Activated naive CD8-positive, alpha-beta T cell (primary cell): ENCODE measurements around the gene PPL.

Experiments
- H3K27ac Mint-ChIP-seq: one replicate; pipeline ENCODE4 v1.8.0; 2021; ENCODE audit warnings: mixed read lengths
- H3K27me3 Mint-ChIP-seq: one replicate; pipeline ENCODE4 v1.8.0; 2021; ENCODE audit warnings: mixed read lengths
- H3K36me3 Mint-ChIP-seq: one replicate; pipeline ENCODE4 v1.8.0; 2021; ENCODE audit warnings: mixed read lengths
- H3K4me1 Mint-ChIP-seq: one replicate; pipeline ENCODE4 v1.8.0; 2021; ENCODE audit warnings: low read depth, mixed read lengths
- H3K4me3 Mint-ChIP-seq: one replicate; pipeline ENCODE4 v1.8.0; 2021; ENCODE audit warnings: mild to moderate bottlenecking, mixed read lengths
- H3K9me3 Mint-ChIP-seq: one replicate; pipeline ENCODE4 v1.8.0; 2021; ENCODE audit warnings: low read depth, mixed read lengths

Gene PPL

DNA sequence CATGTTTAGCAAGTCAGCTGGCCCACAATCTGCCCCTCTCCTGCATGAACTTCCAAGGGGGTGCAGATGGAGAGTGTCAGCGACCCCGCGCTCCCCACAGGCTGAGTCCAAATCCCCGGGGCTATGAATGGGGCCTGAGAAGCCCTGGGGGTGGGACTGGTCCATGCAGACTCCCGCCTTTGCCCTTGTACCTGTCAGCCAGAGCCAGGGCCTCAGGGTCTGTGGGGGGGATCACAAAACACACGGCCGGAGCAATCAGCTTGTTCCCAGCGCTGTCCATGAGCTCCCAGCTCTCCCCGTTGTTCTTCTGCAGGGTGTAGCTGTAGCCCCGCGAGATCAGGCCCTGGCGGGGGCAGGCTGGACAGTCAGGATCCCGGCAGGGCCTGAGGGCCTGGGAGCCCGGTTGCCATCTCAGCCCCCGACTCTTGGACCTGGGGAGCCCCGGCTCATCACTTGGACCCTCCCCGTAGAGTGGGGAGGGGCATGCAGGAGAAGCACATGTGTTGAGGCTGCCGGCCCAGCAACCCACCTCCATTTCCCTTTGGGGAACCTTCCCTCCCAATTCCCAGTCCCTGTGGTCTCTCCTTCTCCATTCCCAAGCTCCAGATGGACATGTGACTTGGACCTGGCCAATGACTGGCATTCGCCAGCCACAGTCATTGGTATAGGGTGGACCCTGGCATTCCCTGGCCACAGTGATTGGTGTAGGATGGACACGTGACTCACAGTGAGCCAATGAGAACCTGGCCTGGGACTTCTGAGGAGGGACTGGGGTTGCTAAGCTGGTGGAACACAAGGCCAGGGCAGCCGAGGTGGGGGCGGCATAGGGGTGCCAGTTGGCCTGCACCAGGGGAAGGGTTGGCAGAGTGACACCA is 42.4 kb downstream of the PPL start:
- Mint-ChIP-seq H3K4me1 (no peaks in the 10 kb centered on the region), H3K9me3 (no peaks in the 10 kb centered on the region), H3K4me3 (no peak overlapping the region), H3K27me3 (no peaks in the 10 kb centered on the region), H3K27ac (no peak overlapping the region), H3K36me3 (no peaks in the 10 kb centered on the region)

DNA sequence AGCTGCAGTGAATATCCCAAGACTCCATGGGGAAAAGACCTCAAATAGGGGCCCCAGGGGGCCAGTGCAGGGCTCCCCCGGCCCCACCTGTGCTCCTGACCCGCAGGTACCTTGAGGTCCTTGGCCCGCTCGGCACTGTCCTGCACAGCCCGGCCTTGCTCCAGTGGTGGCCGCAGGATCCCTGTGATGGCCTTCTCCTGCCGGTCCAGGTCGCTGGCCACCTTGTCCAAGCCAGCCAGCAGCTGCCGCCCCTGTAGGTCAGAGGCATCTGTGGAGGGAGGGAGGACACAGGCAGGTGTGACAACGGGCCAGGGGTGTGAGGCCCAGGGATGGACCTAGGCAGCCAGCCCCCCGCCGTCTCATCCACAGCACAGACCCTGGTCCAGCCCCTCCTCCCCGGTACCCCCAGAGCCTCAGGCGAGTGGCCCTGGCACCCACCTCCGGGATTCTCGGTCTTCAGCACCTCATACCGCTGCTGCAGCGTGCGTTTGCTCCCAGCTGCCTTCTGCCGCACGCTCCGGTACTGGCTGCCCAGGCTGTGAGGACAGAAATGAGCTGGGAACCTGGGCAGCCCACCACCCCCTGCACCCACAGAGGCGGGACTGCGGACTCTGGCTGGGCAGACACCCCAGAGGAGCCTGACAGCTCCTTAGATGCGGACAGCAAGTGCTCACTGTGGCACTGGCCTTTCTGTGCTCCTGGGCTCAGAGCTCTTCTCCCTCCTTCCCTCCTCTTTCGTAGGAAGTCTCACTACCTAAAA is 43.7 kb downstream of the PPL start:
- no peak overlapping the region for H3K27ac Mint-ChIP-seq
- no peaks in the 10 kb centered on the region for H3K36me3 Mint-ChIP-seq
- H3K9me3 Mint-ChIP-seq, result no peaks in the 10 kb centered on the region
- no peak overlapping the region for H3K4me3 Mint-ChIP-seq
- no peaks in the 10 kb centered on the region for H3K4me1 Mint-ChIP-seq
- no peaks in the 10 kb centered on the region for H3K27me3 Mint-ChIP-seq

DNA sequence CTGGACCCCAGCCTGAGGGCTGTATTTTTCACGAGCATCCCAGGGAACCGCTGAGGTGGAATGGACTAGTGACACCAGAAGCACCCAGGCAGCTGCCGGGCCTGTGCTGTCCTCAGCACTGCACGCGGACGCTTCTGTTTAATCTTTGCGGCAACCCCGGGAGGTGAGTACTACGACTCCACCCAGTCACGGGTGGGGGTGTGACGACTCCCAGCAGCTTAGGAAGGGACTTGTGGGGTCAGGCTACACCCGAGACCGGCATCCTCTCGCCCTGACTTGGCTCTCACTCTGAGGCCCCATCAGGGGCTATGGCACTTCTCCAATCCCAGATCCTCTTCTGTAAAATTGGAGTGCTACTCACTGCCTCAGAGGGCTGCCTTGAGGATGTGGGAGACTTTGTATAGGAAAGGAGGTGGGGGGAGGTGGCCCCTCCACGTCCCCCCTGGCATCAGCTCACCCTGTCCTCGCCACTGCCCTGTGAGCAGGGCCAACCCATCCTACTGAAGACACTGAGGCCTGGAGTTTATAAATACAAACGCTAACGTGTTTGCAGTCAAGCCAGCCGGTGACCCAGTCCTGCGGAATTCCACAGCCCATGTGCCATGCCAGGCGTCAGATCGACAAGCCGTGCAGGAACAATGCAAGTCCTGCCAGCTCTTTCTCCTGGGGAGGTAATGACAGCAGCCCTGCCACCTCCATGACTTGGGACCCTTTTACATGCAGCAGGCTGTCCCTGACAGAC is 44.4 kb downstream of the PPL start:
- Mint-ChIP-seq H3K27ac (no peak overlapping the region), H3K4me1 (no peaks in the 10 kb centered on the region), H3K4me3 (no peak overlapping the region), H3K36me3 (no peaks in the 10 kb centered on the region), H3K9me3 (no peaks in the 10 kb centered on the region), H3K27me3 (no peaks in the 10 kb centered on the region)

DNA sequence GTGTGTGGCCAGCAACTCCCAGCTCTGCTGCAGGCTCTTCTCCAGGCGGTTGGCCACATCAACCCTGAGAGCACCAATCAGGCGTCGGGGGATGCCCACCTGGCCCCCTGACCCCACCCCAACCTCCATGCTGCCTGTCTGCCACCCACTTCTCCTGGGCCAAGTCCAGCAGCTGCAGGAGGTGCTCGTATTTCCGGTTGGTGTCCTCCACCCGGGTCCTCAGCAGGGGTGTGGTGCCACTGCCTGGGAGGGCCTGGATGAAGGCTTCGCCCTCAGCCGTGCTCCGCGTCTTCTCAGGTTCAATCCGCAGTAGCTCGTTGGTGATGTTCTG is 45.1 kb downstream of the PPL start:
- H3K36me3 Mint-ChIP-seq, result no peaks in the 10 kb centered on the region
- no peak overlapping the region for H3K27ac Mint-ChIP-seq
- no peaks in the 10 kb centered on the region for H3K4me1 Mint-ChIP-seq
- H3K27me3 Mint-ChIP-seq, result no peaks in the 10 kb centered on the region
- no peaks in the 10 kb centered on the region for H3K9me3 Mint-ChIP-seq
- H3K4me3 Mint-ChIP-seq, result no peak overlapping the region

DNA sequence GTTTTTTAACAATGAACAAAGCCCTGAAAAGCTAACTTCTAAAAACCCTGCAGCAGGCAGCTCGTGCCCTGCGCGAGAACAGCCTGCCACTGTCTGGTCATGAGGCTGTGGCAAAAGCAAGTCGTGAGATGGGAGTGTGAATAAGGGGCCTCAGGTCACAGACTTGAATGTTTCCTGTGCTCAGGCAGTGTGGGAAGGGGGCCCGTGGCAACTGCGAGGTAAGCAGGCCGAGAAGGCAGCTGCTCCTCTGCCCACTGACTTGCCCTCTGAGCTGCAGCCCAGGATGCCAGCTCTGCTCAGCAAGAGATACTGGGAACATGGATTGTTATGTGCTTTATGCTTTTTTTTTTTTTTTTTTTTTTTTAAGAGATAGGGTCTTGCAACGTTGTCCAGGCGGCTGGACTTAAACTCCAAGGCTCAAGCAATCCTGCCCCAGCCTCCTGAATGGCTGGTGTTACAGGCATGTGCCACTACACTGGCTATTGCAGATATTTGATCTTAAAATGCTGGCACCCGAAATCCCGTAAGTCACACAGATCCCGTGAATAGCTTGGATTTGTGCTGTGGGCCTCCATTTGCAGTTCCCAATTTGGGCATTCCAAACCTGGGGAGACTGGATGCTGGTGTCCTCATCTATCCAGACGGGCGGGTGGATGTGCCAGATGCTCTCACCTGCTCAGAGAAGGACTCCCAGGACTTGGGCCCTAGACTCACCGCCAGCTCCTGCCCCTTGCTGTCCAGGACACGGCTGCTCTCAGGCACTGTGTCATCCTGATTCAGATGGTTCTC is 45.7 kb downstream of the PPL start:
- Mint-ChIP-seq H3K9me3 (no peaks in the 10 kb centered on the region), H3K27ac (no peak overlapping the region), H3K4me1 (no peaks in the 10 kb centered on the region), H3K27me3 (no peaks in the 10 kb centered on the region), H3K4me3 (no peak overlapping the region), H3K36me3 (no peaks in the 10 kb centered on the region)

DNA sequence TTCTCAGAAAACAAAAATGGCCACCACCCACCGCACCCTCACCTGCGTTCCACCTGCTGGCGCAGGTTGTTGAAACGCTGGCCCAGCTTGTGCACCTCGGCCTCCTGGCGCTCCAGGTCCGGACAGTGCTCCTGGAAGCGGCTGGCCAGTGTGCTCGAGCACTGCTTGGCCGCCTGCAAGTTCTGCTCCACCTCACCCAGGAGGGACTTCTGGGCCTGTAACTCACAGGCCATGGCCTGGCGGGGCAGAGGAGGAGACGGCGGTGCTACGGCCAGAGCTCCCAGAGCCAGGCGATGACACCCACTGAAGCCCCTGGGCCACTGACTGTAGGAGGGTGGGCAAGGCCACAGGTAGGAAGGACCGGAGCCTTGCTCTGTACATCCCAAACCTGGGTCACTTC is 46.3 kb downstream of the PPL start:
- no peaks in the 10 kb centered on the region for H3K9me3 Mint-ChIP-seq
- no peaks in the 10 kb centered on the region for H3K27me3 Mint-ChIP-seq
- H3K36me3 Mint-ChIP-seq, result no peaks in the 10 kb centered on the region
- H3K4me3 Mint-ChIP-seq, result no peak overlapping the region
- H3K27ac Mint-ChIP-seq, result no peak overlapping the region
- H3K4me1 Mint-ChIP-seq, result no peaks in the 10 kb centered on the region

DNA sequence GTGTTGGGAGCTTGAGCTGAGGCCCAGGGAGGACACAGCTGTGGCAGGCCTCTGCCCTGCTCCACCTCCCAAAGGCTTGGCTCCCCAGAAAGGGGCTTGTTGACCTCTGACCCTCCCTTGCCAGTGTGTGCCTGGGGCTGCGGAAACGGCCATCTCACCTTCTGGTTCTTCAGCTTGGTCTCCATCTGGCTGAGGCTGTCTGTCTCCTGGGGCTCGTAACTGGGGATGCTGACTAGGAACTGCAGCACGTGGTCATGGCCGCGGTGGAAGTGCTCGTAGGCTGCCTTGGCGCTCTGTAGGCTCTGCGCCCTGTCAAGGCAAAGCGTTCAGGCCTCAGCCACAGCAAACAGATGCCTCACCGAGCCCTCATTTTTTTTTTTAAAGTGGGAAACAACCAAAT is 46.9 kb downstream of the PPL start:
- Mint-ChIP-seq H3K27me3 (no peaks in the 10 kb centered on the region), H3K9me3 (no peaks in the 10 kb centered on the region), H3K4me3 (no peak overlapping the region), H3K27ac (no peak overlapping the region), H3K36me3 (peaks cover 1% of the 10 kb centered on the region), H3K4me1 (no peaks in the 10 kb centered on the region)

DNA sequence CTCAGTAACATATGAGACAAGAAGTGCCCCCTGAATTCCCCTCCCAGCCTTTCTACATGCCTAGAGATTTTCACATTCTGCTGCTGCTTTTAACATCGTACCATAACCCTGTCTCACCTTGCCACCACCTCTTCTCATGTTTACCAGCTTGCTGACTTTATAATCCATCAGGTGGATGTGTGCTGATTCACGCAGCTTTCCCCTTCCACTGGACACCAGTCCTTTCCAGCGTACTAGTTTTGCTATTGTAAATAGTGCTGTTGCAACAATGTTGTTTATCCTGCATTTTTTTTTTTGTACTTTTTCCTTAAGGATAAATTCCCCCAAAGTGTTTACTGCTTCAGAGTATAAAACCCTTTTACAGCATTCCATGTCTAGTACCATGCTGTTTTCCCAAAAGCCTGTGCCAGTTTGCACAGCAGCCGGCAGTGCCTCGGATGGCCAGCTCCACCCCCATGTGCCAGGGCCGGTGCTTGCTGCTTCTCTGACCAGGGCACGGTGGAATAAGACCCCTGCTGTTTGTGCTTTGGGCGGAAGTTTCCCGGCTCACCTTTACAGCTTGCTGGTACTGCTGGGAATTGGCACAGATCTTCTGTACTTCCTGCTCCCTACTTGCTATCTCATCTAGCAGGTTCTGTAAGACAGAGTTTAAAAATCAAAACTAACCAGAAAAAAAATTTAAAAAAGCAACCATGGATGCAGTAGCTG is 48.4 kb downstream of the PPL start:
- Mint-ChIP-seq H3K4me1 (no peaks in the 10 kb centered on the region), H3K36me3 (peaks cover 5% of the 10 kb centered on the region), H3K9me3 (no peaks in the 10 kb centered on the region), H3K27me3 (no peaks in the 10 kb centered on the region), H3K27ac (no peak overlapping the region), H3K4me3 (no peak overlapping the region)

DNA sequence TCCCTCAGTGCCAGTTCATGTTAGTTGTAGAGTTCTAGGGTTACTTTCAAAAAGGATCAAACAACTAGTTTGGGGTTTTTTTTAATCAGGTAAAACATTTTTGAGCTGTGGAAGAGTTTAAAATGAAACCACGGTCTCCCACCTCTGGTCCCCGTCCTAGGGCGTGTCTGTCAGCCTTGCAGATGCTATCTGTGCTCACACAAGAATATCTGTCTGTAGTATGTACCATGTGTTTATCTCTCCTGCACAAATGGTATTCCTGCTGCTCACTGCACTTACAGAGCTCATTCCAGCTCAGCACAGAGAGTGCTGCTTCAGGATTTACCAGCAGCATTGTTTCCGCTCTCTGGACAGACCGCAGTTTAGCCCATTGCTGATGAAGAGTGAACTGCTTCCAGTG is 50.8 kb downstream of the PPL start:
- Mint-ChIP-seq H3K27me3 (no peaks in the 10 kb centered on the region), H3K36me3 (peaks cover 5% of the 10 kb centered on the region), H3K4me3 (no peak overlapping the region), H3K4me1 (no peaks in the 10 kb centered on the region), H3K9me3 (no peaks in the 10 kb centered on the region), H3K27ac (no peak overlapping the region)

DNA sequence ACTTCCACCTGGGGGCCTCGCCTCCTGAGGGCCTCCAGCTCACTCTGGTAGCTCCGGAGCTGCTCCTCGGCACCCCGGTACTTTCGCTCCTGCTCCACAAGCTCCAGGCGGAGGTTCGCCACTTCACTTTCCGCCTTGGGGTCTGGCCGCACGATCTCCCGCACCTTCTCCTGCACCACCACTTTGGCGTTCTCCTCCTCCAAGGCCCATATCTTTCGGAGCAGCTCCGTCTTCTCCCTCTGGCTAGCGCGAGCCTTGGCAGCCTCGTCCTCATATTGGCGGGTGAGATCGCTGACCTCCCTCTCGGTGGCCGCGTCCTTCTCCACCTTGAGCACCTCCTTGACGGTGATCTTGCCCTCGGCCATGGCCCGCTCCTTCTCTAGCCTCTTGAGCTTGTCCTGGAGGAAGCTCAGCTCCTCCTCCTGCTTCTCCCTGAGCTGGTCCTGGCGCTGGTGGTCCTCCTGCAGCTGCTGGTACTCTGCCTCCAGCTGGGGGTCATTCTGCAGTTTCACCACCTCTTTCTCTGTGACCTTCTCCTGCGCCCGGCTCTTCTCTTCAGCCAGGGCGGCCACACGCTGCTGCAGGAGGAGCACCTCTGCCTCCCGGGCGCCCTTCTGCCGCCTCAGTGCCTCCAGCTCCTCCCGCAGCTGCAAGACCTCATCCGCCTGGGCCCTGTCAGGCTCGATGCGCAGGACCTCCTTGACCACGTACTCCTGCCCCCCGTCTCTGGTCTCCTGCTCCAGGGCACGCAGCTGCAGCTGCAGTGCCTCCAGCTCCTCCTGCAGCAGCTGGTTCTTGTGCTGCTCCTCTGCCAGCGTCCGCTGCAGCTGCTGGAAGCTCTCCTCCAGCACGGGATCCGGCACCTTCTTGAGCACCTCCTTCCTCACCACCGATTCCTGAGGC is 51.7 kb downstream of the PPL start:
- peaks cover 5% of the 10 kb centered on the region for H3K36me3 Mint-ChIP-seq
- no peak overlapping the region for H3K4me3 Mint-ChIP-seq
- no peaks in the 10 kb centered on the region for H3K4me1 Mint-ChIP-seq
- H3K27me3 Mint-ChIP-seq, result no peaks in the 10 kb centered on the region
- H3K9me3 Mint-ChIP-seq, result no peaks in the 10 kb centered on the region
- no peak overlapping the region for H3K27ac Mint-ChIP-seq

DNA sequence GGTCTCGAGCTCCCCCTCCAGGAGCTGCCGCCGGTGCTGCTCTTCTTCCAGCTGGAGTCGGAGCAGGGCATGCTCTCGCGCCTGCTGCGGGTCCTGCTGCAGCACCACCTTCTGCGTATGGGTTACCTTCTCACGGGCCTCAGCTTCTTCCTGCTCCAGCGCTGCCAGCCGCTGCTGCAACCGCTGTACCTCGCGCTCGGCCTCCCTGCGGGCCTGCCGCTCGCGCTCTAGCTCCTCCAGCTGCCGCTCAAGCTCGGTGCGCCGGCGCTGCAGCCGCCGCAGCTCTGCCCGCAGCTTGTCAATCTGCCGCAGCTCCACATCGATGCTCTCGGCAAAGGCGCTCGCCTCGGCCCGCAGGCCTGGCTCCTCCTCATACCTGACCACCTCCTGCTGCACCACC is 52.7 kb downstream of the PPL start:
- Mint-ChIP-seq H3K27ac (no peak overlapping the region), H3K36me3 (peaks cover 5% of the 10 kb centered on the region), H3K4me3 (no peak overlapping the region), H3K9me3 (no peaks in the 10 kb centered on the region), H3K27me3 (no peaks in the 10 kb centered on the region), H3K4me1 (no peaks in the 10 kb centered on the region)

DNA sequence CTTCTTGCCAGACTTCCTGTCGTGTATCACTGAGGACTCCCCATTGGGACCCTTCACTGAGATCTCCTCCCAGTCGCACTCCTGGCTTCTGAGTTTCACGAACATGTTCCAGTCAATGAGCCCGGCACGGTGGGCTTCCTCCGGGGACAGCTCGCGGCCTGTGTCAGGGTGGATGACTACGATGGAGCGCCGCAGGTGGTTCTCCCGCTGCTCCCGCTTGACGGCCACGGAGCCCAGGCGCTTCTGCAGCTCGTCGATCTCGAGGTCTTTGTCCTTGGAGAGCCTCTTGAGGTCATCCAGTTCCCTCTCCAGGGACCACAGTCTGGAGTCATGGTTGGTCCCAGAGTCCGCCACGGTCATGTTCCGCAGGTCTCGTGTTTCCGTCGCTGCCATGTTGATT is 53.4 kb downstream of the PPL start:
- no peak overlapping the region for H3K27ac Mint-ChIP-seq
- H3K36me3 Mint-ChIP-seq, result peaks cover 5% of the 10 kb centered on the region
- no peaks in the 10 kb centered on the region for H3K9me3 Mint-ChIP-seq
- H3K4me1 Mint-ChIP-seq, result no peaks in the 10 kb centered on the region
- no peaks in the 10 kb centered on the region for H3K27me3 Mint-ChIP-seq
- no peak overlapping the region for H3K4me3 Mint-ChIP-seq

DNA sequence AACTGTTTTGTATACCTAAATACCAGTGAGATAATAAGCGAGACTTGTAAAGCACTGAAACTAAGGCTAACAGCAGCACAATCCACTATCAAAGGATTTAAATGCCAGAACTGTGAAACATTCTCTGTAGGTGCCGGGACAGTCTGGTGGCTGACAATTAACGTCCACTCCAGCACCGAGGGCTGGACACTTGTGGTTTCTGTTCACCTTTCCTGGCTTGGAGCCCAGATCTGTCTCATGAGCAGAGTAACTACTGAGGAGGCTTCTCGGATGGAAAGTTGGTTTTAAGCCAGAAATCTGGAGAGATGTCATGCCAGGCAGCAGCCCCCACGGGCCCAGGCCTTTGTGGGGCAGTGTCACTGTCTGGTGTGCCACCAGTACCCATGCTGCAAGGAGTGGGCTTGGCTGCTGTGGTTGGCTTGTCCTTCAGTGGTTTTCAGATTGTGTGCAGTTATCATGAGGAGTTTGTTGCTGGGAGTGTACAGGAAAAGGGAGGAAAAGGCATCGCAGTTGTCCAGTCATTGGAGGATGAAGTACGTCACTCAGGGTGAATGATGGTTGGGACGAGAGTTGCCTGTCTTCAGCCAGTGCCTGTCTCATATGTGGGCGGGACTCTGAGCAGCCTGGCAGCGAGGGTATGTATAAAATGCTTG is 54.2 kb downstream of the PPL start:
- H3K27me3 Mint-ChIP-seq, result no peaks in the 10 kb centered on the region
- H3K4me1 Mint-ChIP-seq, result no peaks in the 10 kb centered on the region
- no peak overlapping the region for H3K27ac Mint-ChIP-seq
- H3K9me3 Mint-ChIP-seq, result no peaks in the 10 kb centered on the region
- peaks cover 5% of the 10 kb centered on the region for H3K36me3 Mint-ChIP-seq
- no peak overlapping the region for H3K4me3 Mint-ChIP-seq
